Cerebellar nuclear complex (tissue), 1 donor: ENCODE data around the gene GPSM3.
A peak's percentile ranks its signal among the peaks of the same experiment; 100 is the strongest.
"Not testable (repeated sequence)": the region's sequence is repeated elsewhere in the genome, so short reads cannot be mapped to it uniquely, and the experiment has no call there.

Experiments used
- DNase-seq, 2 experiments: peaks; one replicate each; lab custom pipeline; 2025; lab: John Stamatoyannopoulos, UW

Gene GPSM3

GRCh38 chr6:32202186-32202585 is 9.7 kb upstream of the GPSM3 start:
- DNase-seq = no peak

DNA sequence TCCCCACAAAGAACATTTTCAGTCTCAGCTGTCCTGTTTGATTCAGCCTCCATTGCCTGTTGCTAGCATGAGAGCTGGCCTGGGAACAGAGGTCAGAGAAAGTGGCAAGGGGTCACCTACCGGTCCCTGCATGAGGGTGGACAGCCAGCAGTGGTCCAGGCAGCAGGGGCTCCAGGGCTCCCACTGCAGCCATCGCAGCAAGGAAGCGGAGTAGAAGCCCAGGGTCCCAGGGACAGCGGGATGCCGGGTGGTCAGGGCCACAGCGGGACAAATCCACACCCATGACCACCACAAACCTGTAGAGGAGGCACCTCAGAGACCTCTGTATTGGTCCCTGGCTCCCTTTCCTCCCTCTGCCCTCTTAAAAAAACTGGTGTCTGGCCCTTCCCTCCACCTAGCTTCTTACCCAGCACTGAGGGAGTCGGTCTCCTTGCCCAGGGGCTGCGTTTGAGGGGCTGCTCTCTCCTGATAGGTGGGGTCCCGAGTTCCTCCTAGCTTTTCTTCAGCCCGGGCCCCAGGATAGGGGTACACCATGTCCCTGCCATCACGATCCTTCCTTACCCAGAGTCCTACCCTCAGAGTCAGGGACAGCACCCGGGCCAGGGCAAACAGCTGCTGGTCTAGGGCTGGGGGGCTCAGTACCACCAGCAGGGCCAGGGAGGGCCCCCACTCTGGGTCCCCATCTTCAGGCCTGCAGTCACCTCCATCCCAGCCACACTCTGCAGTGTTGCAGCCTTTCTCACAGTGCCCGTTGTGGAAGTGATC is 8.4 kb upstream of the GPSM3 start:
- no peak for DNase-seq

- no peak for DNase-seq
Measured at GRCh38 chr6:32198866-32199265, 6.4 kb upstream of the GPSM3 start.

GRCh38 chr6:32198345-32198696 is 5.9 kb upstream of the GPSM3 start:
- no peak for DNase-seq

- DNase-seq = no peak
Measured at GRCh38 chr6:32196682-32197616, 4.5 kb upstream of the GPSM3 start.

GRCh38 chr6:32195902-32196681 is 3.6 kb upstream of the GPSM3 start:
- DNase-seq = peak in 1 of 2 experiments; percentile 38

DNA sequence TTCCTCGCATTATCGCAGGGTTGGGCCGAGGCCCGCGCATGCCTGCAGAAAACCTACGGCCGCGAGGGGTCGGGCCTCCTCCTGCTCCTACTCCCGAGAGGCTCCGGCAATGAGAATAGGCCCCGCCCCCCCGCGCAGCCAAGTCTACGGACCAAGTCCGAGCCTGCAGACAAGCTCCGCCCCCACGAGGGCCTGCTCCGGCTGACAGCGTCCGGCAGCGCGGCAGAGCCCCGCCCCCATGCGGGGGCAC is 3.1 kb upstream of the GPSM3 start:
- peak; percentile 98 to 99 for DNase-seq

DNA sequence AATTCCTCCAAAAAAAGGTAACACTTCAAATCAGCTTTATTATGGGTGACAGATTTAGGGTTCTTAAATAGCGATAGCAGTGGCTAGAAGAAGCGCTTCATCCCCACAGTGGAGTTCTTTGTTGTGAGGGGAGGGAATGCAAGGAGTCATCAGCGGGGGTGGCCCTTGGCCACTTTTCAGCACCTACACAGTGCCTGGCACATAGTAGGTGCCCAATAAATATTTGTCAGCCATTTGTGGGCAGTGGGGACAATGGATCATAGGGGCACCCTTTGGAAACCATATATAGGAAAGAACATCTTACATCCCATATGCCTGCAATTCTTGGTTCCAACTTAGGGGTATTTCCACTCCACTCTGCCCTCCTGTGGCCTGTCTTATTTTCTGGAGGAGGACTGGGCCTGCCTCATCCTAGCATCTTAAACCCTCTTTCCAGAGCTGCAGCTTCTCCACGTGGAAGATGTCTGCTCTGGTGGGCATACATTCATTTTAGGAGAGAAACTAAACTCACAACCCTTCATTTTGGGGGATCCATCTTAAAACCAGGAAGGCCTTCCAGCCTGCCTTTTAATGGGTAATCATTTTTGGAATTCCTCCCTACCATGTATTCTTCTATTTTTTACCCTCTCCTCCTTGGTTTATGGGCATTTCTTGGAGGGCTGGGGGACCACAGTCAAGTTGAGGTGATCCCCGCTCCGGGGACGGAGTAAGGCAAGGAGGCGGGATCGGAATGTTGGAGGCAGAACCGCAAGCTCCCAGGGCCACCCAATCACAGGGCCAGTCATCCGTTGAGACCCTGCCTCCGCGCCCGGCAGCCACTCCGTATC is 2.6 kb upstream of the GPSM3 start:
- DNase-seq = no peak

GRCh38 chr6:32194388-32194787 is 1.9 kb upstream of the GPSM3 start:
- DNase-seq = no peak

DNA sequence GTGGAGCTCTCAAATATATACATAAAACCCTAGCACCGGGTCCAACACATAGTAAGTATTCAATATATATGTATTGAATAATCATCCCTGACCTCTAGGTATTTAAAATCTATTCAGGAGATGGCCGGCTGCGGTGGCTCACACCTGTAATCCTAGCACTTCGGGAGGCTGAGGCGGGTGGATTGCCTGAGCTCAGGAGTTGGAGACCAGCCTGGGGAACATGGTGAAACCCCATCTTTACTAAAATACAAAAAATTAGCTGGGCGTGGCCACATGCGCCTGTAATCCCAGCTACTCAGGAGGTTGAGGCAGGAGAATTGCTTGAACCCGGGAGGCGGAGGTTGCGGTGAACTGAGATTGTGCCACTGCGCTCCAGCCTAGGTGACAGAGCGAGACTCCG is 653 bp upstream of the GPSM3 start:
- not testable (repeated sequence) for DNase-seq

DNA sequence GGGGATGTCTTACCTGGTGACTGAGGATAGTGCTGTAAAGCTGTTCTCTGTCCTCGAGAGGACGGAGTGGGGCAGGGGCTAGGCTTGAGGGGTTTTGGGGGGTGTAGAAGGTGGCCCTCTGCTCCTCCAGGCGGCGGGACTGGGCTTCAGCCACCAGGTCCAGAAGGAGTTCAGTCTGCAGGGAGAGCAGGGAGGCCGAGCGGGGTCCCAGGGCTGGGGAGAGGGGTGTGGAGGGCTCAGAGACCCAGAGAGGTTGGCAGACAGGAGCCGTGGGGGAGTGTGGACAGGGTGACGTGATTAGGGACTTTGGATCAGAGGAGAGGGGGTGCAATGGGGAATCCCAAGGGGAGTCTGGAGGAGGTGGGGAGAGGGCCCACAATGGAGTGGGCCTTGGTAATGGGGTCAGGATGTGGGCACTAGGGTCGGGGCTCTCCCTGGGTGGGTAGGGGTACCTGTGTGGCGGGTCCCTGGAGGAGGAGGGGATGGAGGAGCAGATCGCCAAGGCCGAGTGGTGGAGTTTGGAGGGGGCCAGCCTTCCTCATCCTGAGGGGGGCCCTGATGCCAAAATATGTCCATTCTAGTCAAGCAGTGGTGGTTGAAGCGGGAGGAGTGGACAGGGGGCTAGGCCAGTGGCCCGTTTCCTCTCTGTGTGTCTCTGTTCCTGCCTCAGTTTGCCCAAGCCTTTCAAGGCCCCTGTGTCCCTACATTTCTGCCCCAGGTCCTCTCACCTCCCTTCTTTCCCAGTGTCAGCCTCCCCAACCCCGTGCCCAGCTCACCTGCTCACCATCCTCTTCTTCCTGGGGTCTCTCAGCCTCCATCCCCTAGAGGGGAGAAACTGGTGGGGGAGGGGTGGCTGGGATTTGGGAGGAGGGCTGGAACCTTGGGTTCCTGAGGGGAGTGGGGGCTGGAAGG is 491 bp downstream of the GPSM3 start:
- no peak for DNase-seq

DNA sequence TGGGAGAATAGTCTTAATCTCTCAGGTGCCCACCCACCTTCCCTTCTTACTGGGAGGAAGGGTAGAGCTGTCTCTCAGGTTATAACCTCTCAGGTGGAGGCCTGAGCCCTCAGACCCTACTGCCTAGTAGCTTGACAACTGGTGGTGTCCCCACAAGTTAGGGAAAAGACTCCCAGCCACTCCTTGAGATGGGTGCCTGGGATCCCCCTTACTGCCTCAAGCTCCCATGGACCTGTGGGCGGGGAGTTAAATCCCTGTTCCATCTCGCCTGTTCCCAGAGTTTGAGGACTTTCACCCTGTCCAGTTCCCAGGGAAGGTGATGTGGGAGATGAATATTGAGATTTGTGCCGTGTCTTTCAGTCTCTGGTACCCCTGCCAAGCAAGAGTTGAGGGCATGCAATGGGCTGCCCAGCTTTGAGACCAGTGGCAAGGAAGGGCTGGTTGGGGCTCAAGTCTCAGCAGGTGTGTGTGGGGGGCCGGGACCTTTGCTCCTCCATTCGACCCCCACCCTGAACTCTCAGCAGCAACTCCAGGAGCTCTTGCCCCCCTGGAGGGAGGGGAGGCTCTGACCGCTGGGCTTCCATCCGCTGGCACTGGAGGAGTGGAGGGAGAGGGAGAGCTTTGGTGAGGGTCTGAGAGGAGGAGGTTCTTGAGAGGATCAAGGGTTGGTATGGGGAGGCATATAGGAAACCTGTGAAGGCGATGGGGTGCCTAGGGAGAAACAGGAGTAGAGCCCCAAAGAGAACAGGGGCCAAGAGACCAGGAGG is 1.3 kb downstream of the GPSM3 start:
- DNase-seq = no peak

- DNase-seq = peak; percentile 47 to 76
Measured at GRCh38 chr6:32190054-32190851, 2.2 kb downstream of the GPSM3 start, which contains the start of gene PBX2. Gene PBX2 (minus strand): TSS chr6:32190202. CDS start chr6:32189915, 287 bp downstream.

- no peak for DNase-seq
Measured at GRCh38 chr6:32189742-32190053, 2.7 kb downstream of the GPSM3 start.

- no peak for DNase-seq
Measured at GRCh38 chr6:32189069-32189741, 3.2 kb downstream of the GPSM3 start.

DNA sequence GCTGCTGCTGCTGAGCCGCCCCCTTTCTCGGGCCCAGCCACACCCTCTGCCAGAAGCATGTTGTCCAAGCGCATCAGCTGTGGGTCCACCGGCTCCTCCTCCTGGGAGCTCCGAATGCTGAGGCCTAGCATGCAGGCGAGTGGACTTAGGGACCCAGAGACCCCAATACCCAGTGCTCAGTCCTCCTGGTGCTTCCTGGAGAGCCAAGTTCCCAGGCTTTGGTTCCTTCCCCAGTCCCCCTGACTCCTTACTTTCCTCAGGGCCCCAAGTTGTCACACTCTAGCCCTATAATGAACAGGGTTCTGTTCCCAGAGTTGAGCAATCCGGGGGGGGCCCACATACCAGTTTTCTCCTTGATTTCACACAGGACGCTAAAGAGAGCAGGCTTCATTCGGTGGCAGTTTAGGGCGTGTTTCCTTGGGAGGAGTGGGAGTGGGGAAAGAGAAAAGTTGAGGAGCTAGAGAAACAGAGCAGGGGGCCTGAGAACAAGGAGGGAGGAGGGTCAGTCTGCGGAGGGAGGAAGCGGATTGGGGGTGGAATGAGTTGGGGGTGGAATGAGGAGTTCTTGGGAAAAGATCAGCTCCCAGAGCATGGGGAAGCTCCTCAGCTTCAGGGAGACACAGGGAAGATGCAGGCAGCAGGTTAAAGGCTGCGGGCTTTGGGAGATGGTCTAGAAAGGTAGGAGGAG is 3.9 kb downstream of the GPSM3 start:
- DNase-seq = no peak

DNA sequence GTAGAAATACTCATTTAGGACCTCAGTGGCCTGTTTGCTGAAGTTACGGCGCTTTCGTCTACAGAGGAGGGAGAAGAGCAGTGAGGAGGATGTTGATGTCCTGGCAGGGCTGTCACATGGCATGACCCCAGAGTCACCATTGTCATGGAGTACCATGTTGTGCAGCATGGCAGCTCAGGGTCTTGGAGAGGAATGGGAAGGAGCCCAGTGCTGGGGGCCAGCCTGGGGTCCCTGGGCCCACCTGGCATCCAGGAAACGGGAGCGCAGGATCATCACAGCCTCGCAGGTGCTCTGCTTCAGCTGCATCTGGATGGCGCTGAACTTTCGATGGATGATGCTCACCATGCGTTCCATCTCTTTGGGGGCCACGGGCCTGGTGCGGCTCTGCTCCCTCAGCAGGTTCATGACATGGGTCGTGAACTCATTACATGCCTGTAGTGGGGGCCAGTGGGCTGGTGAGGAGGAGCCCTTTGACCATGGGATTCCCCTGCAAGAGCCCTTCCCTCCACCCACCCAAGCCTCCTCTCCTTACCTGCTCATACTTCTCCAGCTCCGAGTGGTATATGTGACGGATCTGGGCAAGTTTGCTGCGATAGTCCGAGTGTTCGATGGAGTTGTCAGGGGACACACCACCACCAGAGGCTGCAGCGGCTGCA is 4.6 kb downstream of the GPSM3 start:
- not testable (repeated sequence) for DNase-seq
